Suprapubic skin (tissue), 4 donors: ENCODE results near the gene PLAGL2. TPM values are rescaled to one million over a fixed set of nuclear protein-coding genes. Genes with fewer than 3 reads are reported as not detected.

Experiments used
- DNase-seq, 2 donors: peaks; one replicate each; pipeline ENCODE4 v3.0.0-alpha.2; 2019; ENCODE audit warnings: low spot score in 2 of 2
- H3K27ac ChIP-seq: fragments of 200-600 bp; sonication (generic); one replicate; pipeline ENCODE4 v1.5.1; 2019
- H3K27me3 ChIP-seq: fragments of 200-600 bp; sonication (generic); one replicate; pipeline ENCODE4 v1.5.1; 2019
- H3K36me3 ChIP-seq: fragments of 200-600 bp; sonication (generic); one replicate; pipeline ENCODE4 v1.5.1; 2019
- H3K4me1 ChIP-seq: fragments of 200-600 bp; sonication (generic); one replicate; pipeline ENCODE4 v1.5.1; 2019
- H3K4me3 ChIP-seq: fragments of 200-600 bp; sonication (generic); one replicate; pipeline ENCODE4 v1.5.1; 2019; ENCODE audit warnings: mild to moderate bottlenecking
- H3K9me3 ChIP-seq: fragments of 200-600 bp; sonication (generic); one replicate; pipeline ENCODE4 v1.5.1; 2019
- EP300 ChIP-seq: sonication (generic); formaldehyde crosslinking; IDR thresholded peaks from one replicate; pipeline ENCODE4 v1.6.1; 2017; ENCODE audit warnings: antibody characterized with exemption
- POLR2A ChIP-seq, 2 donors: fragments of 450-650 bp; IDR thresholded peaks; one replicate each; pipeline ENCODE4 v1.6.1; 2017; ENCODE audit warnings: antibody characterized with exemption in 2 of 2, mild to moderate bottlenecking in 2 of 2, moderate library complexity in 2 of 2
- POLR2AphosphoS5 ChIP-seq, 3 donors: sonication (generic); formaldehyde crosslinking; IDR thresholded peaks; one replicate each; pipeline ENCODE4 v1.6.1; 2017; ENCODE audit warnings: antibody characterized with exemption in 3 of 3
- WGBS: methylation state at CpG from one replicate; pipeline ENCODE4 v1.1.5; 2018; 5-methylcytosine and 5-hydroxymethylcytosine counted together
- total RNA-seq, 4 donors: library from RNA; depleted of rRNA; stranded (reverse); fragments of >200 nt; gene quantifications; one replicate each; pipeline ENCODE4 v1.1.0, GENCODE V29; 2016
- TF ChIP-seq, protein P1 (sequence below), 2 donors: fragments of 200-600 bp in 1 of 2; fragments of 450-650 bp in 1 of 2; sonication (generic) in 1 of 2; IDR thresholded peaks; one replicate each; pipeline ENCODE4 v1.5.1; 2016 to 2019; ENCODE audit warnings: antibody characterized with exemption in 2 of 2, mild to moderate bottlenecking in 1 of 2, moderate library complexity in 1 of 2

The PLAGL2 gene
- total RNA-seq, 4 donors from 2014 or later = 13.0 to 28.8 (median 20.4) TPM

DNA sequence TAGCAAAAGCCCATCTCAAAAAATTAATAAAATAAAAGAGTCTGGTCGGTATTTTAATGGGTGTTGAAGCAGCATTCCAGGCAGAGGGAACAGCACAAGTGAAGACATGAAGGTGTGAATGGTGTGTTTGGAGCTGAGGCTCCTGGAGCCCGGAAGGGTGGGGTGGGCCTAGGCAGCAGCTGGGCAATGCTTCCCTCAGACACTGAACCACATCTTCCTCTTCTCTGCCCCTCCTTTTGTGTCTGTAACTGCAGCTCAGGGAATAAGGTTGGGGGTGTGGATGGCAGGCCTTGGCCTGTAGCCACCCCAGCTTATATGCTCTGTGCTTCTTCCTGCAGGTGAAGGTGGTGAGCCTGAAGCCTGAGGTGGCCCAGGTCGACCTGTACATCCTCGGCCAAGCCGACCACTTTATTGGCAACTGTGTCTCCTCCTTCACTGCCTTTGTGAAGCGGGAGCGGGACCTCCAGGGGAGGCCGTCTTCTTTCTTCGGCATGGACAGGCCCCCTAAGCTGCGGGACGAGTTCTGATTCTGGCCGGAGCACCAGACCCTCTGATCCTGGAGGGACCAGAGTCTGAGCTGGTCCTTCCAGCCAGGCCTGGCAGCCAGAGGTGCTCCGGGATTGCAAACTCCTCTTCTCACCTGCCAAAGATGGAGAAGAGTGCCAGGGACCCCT lies 26.7 kb upstream of the PLAGL2 start:
- TF ChIP-seq POLR2A (IDR thresholded peaks at IDR 0.05) (no peak), EP300 (no peak), POLR2AphosphoS5 (IDR thresholded peaks at IDR 0.05) (no peak)
- TF ChIP-seq, protein P1, sequence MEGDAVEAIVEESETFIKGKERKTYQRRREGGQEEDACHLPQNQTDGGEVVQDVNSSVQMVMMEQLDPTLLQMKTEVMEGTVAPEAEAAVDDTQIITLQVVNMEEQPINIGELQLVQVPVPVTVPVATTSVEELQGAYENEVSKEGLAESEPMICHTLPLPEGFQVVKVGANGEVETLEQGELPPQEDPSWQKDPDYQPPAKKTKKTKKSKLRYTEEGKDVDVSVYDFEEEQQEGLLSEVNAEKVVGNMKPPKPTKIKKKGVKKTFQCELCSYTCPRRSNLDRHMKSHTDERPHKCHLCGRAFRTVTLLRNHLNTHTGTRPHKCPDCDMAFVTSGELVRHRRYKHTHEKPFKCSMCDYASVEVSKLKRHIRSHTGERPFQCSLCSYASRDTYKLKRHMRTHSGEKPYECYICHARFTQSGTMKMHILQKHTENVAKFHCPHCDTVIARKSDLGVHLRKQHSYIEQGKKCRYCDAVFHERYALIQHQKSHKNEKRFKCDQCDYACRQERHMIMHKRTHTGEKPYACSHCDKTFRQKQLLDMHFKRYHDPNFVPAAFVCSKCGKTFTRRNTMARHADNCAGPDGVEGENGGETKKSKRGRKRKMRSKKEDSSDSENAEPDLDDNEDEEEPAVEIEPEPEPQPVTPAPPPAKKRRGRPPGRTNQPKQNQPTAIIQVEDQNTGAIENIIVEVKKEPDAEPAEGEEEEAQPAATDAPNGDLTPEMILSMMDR (IDR thresholded peaks at IDR 0.05) = no peak
- no peaks in the 10 kb centered on the region for H3K4me1 ChIP-seq
- 93% methylated on average over 10 of the region's 13 CpGs for WGBS
- no peak for DNase-seq
- no peaks in the 10 kb centered on the region for H3K9me3 ChIP-seq
- peaks cover 67% of the 10 kb centered on the region for H3K36me3 ChIP-seq
- no peak overlapping the region for H3K4me3 ChIP-seq
- H3K27me3 ChIP-seq = no peaks in the 10 kb centered on the region
- H3K27ac ChIP-seq = no peak overlapping the region

DNA sequence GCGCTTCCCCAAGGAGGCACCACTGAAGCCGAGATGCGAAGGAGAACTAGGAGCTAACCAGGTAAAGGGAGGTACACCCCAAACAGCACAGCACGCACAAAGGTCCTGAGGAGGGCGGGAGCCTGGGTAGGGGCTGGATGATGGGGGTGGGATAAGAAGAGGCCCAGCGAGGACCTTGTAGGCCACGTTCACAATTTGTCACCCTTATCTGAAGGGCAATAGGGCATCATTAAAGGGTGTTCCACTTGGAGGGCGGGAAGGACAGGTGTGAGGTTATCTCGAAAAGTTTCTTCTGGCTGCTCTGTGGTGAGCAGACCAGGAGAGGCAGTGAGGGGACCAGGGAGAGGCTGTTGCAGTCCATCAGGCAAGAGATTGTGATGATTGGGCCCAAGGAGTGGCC lies 25.7 kb upstream of the PLAGL2 start:
- Histone ChIP-seq H3K27me3 (no peaks in the 10 kb centered on the region), H3K4me1 (no peaks in the 10 kb centered on the region), H3K27ac (no peak overlapping the region), H3K9me3 (no peaks in the 10 kb centered on the region), H3K4me3 (no peak overlapping the region), H3K36me3 (peaks cover 76% of the 10 kb centered on the region)
- TF ChIP-seq POLR2A (IDR thresholded peaks at IDR 0.05) = no peak
- TF ChIP-seq EP300 = no peak
- no peak for TF ChIP-seq POLR2AphosphoS5 (IDR thresholded peaks at IDR 0.05)
- TF ChIP-seq, protein P1 (IDR thresholded peaks at IDR 0.05) = no peak
- DNase-seq = no peak
- WGBS = 94% methylated on average over 9 of the region's 9 CpGs

DNA sequence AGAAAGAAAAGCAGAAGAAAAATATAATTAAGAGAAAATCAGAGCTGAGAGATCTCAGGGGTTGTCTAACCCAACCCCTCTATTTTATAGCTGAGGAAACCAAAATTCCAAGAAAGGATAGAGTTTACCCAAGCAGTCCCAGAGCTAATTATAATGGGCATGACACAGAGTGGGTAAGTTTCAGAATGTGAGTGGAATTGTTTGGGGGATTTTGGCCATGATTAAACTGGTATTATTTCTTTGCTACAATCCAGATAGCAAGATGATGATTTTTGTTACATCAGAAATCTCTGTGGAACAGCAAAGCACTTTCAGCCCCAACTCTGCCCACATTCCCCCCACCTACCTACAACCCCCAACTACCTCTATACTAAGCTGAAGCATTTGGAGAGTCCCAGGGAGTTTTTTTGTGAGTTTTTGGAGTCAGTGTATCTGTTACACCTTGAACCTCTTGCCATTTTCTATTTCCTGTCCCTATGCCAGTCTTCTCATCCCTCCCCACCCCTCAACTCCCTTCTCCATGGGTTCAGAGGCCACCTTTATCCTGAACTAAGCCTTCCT lies 24.9 kb upstream of the PLAGL2 start:
- H3K9me3 ChIP-seq = no peaks in the 10 kb centered on the region
- H3K27ac ChIP-seq = no peak overlapping the region
- TF ChIP-seq, protein P1 (IDR thresholded peaks at IDR 0.05) = no peak
- TF ChIP-seq EP300 = no peak
- H3K4me3 ChIP-seq = no peak overlapping the region
- no peaks in the 10 kb centered on the region for H3K27me3 ChIP-seq
- H3K4me1 ChIP-seq = no peaks in the 10 kb centered on the region
- DNase-seq = no peak
- H3K36me3 ChIP-seq = peaks cover 81% of the 10 kb centered on the region

DNA sequence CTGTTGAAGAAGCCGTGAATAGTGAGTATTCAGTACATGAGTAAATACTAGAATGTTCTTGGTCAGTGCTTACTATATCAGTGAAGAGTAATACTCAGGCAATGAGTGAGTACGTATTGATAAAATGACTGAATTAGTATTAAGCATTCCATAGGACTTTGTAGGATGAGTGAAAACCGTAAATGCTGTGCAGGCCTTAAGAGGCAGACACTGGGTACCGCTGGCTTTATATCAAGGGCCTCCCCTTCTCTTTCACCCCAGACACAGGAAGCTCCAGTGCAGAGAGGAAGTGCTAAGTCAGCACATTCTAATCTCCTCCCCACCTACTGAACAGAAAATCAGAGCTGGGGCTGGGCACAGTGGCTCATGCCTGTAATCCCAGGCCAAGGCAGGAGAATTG lies 24.3 kb upstream of the PLAGL2 start:
- TF ChIP-seq POLR2A (IDR thresholded peaks at IDR 0.05) = no peak
- TF ChIP-seq, protein P1 (IDR thresholded peaks at IDR 0.05) = no peak
- no peak for TF ChIP-seq POLR2AphosphoS5 (IDR thresholded peaks at IDR 0.05)
- no peak for TF ChIP-seq EP300
- Histone ChIP-seq H3K27me3 (no peaks in the 10 kb centered on the region), H3K36me3 (peaks cover 85% of the 10 kb centered on the region), H3K9me3 (no peaks in the 10 kb centered on the region), H3K4me1 (no peaks in the 10 kb centered on the region), H3K4me3 (no peak overlapping the region), H3K27ac (no peak overlapping the region)
- 73% methylated on average over 4 of the region's 4 CpGs for WGBS
- no peak for DNase-seq

DNA sequence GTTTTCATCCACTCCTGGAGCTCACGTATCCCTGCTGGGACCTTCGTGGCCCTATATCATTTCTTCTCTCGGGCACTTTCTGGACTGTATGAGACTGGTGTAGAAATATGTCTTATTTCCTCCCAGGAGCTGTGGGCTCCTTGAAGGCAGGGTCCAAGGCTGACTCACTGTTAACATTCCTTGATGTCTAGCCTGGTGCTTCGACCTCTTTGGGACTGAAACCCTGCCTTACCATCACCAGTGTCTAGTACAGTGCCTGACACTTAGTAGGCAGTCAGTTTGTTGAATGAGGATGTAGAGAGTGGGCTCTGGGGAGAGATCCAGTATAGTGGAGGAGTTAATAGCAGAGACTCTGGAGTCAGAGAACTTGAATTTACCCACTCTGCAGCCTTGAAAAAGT lies 23.7 kb upstream of the PLAGL2 start:
- peaks cover 86% of the 10 kb centered on the region for H3K36me3 ChIP-seq
- no peaks in the 10 kb centered on the region for H3K9me3 ChIP-seq
- no peak overlapping the region for H3K27ac ChIP-seq
- 98% methylated on average over 4 of the region's 4 CpGs for WGBS
- TF ChIP-seq POLR2AphosphoS5 (IDR thresholded peaks at IDR 0.05) = no peak
- no peak for DNase-seq
- H3K27me3 ChIP-seq = no peaks in the 10 kb centered on the region
- H3K4me3 ChIP-seq = no peak overlapping the region
- no peaks in the 10 kb centered on the region for H3K4me1 ChIP-seq
